GM12874 (cell line): ENCODE data around the gene CDC7.

ENCODE experiments used
- TF ChIP-seq, protein P1 (sequence below): IDR thresholded peaks from 2 replicates; pipeline ENCODE4 v1.5.1; 2011; ENCODE audit warnings: low read depth, mild to moderate bottlenecking, control low read depth, low read length, moderate library complexity; ENCODE audit not compliant: insufficient read depth

Gene CDC7

DNA sequence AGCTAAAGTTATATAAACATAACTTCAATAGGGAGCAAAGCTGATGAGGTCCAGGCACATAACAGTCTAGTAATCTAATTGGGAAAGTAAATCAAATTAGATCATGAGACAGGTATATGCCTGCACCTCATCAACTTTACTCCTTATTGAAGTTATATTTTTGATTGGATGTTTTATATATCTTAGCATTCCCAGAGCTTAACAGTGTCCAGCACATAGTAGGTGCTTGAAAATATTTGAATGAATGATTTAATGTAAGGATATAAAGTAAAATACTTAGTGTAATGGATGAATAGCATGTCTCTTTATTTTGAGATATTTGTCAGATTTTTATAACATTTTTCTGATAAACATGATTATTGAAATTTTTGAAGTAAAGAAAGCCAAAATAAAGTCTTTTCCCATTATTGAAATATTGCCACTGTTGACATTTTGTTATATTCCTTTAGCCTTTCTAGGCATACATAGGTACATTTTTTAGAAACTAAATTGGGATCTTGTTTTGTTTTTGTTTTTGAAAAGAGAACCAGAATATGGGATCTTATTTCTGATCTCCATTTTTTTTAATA, 2.8 kb downstream of the CDC7 start:
- TF ChIP-seq, protein P1, sequence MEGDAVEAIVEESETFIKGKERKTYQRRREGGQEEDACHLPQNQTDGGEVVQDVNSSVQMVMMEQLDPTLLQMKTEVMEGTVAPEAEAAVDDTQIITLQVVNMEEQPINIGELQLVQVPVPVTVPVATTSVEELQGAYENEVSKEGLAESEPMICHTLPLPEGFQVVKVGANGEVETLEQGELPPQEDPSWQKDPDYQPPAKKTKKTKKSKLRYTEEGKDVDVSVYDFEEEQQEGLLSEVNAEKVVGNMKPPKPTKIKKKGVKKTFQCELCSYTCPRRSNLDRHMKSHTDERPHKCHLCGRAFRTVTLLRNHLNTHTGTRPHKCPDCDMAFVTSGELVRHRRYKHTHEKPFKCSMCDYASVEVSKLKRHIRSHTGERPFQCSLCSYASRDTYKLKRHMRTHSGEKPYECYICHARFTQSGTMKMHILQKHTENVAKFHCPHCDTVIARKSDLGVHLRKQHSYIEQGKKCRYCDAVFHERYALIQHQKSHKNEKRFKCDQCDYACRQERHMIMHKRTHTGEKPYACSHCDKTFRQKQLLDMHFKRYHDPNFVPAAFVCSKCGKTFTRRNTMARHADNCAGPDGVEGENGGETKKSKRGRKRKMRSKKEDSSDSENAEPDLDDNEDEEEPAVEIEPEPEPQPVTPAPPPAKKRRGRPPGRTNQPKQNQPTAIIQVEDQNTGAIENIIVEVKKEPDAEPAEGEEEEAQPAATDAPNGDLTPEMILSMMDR, result no peak

DNA sequence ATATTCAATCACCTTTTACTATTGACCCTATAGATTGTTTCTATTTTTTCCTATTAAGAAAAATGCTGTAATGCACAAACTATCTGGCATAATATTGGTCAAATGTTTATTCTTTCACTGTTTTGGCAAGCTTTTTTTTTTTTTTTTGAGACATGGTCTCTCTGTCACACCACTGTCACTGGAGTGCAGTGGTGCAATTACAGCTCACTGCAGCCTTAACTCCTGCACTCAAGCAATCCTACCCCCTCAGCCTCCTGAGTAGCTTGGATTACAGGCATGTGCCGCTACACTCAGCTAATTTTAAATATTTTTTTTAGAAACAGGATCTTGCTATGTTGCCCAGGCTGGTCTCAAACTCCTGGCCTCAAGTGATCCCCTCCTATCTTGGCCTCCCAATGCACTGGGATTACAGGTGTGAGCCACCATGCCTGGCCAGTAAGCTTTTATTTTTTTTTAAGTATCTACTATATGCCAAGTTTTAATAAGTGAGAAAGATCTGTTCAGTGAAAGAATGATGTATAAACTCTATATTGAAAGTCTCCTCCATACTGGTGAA, 3.4 kb downstream of the CDC7 start:
- TF ChIP-seq, protein P1, result no peak

DNA sequence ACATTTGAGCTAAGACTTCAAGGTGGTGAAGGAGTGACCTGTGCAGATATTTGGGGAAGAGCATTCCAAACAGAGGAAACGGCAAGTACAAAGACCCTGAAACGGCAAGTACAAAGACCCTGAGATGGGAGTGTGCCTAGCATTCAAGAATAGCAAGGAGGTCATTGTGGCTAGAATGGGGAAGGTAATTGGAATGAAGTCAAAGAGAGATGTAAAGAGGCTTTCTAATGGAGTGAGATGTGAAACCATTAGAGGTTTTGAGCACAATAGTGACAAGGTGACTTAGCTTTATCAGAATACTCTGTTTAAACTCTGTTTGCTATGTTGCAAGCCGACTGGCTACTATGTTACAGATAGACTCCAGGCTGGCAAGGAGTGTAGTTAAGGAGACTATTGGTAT, 4.4 kb downstream of the CDC7 start:
- TF ChIP-seq, protein P1, result no peak

DNA sequence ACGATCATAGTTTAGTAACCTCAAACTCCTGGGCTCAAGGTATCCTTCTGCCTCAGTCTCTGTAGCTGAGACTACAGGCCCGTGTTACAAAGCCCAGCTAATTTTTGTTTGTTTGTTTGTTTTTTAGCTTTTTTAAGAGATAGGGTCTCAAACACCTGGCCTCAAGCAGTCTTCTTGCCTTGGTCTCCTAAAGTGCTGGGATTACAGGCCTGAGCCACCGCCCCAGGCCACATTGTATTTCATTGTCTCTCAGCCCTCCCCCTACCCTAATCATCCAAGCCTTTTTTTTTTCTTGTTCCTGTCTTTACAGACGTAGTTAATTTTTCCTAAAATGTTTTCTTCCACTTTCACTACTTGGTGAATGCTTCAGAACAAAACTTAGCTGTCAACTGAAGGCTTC, 5.4 kb downstream of the CDC7 start:
- TF ChIP-seq, protein P1, result no peak

DNA sequence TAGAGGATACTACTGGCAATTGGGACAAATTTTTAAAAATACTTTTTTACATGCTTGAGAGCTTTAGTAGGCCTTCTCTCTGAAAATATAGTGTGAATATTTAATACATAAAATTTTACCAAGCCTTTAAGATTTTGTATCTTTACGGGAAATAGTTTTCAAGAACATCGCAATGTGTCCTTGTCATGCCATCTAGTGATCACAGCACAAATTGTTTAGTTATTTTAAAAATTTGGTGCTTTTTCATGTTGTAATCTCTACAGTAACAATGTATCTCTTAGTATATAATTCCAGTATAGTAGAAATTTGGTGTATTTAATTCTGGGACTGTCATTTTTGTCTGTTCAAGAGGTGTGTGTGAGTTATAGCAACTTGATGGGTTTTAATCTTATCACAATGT, 6.7 kb downstream of the CDC7 start:
- TF ChIP-seq, protein P1, result no peak

DNA sequence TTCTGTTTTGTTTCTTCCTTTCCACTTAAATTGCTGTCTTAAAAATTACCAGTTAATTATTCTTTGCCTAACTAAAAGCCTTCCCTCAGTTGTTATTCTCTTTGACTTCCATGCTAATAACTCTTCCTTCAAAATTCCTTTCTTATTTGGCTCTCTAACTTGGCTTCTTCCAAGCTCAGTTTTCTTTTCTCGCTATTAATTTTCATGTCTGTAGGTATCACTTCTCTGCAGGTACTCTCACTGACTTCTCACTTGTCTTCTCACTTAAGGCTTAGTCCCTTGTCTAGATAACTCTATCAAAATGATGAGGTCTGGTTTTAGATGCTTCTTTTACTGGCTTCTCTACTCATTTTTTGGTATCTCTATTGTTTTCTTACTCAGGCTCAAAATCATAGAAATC, 10.1 kb downstream of the CDC7 start:
- TF ChIP-seq, protein P1, result no peak

DNA sequence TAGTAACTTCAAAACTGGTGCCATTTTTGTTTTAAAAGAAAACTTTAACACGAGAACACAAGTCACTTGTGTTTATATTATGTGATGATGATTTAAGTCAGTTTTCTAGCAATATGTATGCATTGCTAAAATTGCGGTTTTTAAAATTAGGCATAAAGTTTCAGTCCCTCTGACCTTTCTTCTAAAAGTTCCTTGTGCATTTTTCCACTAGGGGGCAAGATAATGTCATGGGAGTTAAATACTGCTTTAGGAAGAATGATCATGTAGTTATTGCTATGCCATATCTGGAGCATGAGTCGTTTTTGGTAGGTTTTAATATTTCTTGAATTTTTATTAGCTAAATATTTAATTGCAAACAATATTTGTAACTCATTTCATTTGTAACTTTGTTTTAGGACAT, 10.7 kb downstream of the CDC7 start:
- TF ChIP-seq, protein P1, result peak; percentile 24; the same call in 1 of the 2 replicates
